ENCODE data around the gene FYB2.

DNA sequence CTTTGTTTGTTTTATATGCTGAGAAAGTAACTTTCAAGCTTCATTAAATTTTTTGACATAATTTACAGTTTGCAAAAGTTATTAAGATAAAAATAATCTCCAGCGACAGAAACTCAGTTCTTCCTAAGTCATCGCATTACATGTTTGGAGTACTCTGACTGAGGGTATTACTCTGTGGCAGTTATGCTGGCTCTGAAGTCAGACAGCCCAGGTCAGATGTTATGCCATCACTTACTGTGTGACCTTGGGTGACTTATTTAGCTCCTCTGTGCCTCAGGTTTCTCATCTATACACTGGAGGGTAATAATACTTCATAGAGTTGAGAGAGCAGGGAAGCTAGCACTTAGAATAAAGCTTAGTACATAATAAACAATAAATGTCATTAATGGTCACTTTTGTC lies 147.7 kb downstream of the FYB2 start:
- TF ChIP-seq CTCF (IDR thresholded peaks at IDR 0.05; ENCODE audit: low read depth, low read length) (no peak), POLR2A (IDR thresholded peaks at IDR 0.05; ENCODE audit: extremely low read depth, insufficient read length) (no peak)
- TF ChIP-seq, protein P1, sequence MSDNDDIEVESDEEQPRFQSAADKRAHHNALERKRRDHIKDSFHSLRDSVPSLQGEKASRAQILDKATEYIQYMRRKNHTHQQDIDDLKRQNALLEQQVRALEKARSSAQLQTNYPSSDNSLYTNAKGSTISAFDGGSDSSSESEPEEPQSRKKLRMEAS (IDR thresholded peaks at IDR 0.05; ENCODE audit: low read depth, low read length): no peak
